Ovary (tissue), 10 donors: ENCODE results near the gene KDM4E. TPM values are rescaled to one million over a fixed set of nuclear protein-coding genes. Genes with fewer than 3 reads are reported as not detected.

Source experiments
- DNase-seq, 5 donors: peaks; one replicate each; pipeline ENCODE4 v3.0.0-alpha.2; 2019 to 2020
- H3K27ac ChIP-seq, 2 donors: fragments of 200-600 bp; one replicate each; pipeline versions ENCODE4 v1.5.1 to v1.8.0; 2019 to 2022
- H3K27me3 ChIP-seq: fragments of 200-600 bp; one replicate; pipeline ENCODE4 v1.8.0; 2022
- H3K36me3 ChIP-seq: fragments of 200-600 bp; sonication (generic); one replicate; pipeline ENCODE4 v1.5.1; 2019
- H3K4me1 ChIP-seq: one replicate; pipeline ENCODE4 v1.8.1; 2013; ENCODE audit warnings: mild to moderate bottlenecking, moderate library complexity; ENCODE audit not compliant: insufficient read depth
- H3K4me3 ChIP-seq: fragments of 200-600 bp; sonication (generic); one replicate; pipeline ENCODE4 v1.5.1; 2017
- H3K9me3 ChIP-seq, 2 donors: fragments of 200-600 bp in 1 of 2; sonication (generic) in 1 of 2; one replicate each; pipeline versions ENCODE4 v1.5.1 to v1.8.1; 2013 to 2019; ENCODE audit warnings: mild to moderate bottlenecking in 1 of 2, moderate library complexity in 1 of 2
- EP300 ChIP-seq: sonication (generic); formaldehyde crosslinking; IDR thresholded peaks from one replicate; pipeline ENCODE4 v1.6.1; 2017; ENCODE audit warnings: antibody characterized with exemption
- POLR2A ChIP-seq: fragments of 450-650 bp; IDR thresholded peaks from one replicate; pipeline ENCODE4 v1.6.1; 2017; ENCODE audit warnings: antibody characterized with exemption, mild to moderate bottlenecking, moderate library complexity
- WGBS, 3 donors: extraction: QIAGEN DNeasy Blood & Tissue Kit in 1 of 3; methylation state at CpG; one replicate each; pipeline versions ENCODE4 v1.1.5 to v1.1.7; 2013 to 2017; 5-methylcytosine and 5-hydroxymethylcytosine counted together
- intact Hi-C, 4 donors: fragments of 100-400 bp; cut with DNase I; formaldehyde crosslinking; loops; one replicate each; pipeline versions ENCODE4 v1.11.0 to v1.15.1; 2022 to 2023
- long read RNA-seq, 3 donors: library from polyadenylated mRNA in 2 of 3; unstranded in 2 of 3; transcript quantifications; one replicate each; pipeline ENCODE4 v2.0.0 and lab custom pipeline, GENCODE V29; 2021 to 2026
- polyA plus RNA-seq, 2 donors: library from polyadenylated mRNA; stranded (reverse); fragments of 200-250 nt in 1 of 2; fragments of 350-450 nt in 1 of 2; fragmentation: Illumina TruSeq in 1 of 2; extraction: RNeasy Lipid Tissue Mini Kit (QIAGEN cat#74804) in 1 of 2; gene quantifications; one replicate each; pipeline ENCODE4 v1.2.3, GENCODE V29; 2013 to 2014
- total RNA-seq, 7 donors: library from RNA; depleted of rRNA in 2 of 7; stranded (reverse); fragments of >200 nt in 2 of 7; fragmentation: NEBNext Ultra II Directional in 3 of 7; extraction: Animal tissue kit (Norgen Biotek cat#: 25700) in 3 of 7; gene quantifications; one replicate each; pipeline versions ENCODE4 v1.1.0 to v1.2.4, GENCODE V29; 2016 to 2023
- TF ChIP-seq, protein P1 (sequence below), 3 donors: fragments of 450-650 bp in 2 of 3; fragments of 200-600 bp in 1 of 3; IDR thresholded peaks; one replicate each; pipeline versions ENCODE4 v1.5.1 to v1.8.0; 2016 to 2022; ENCODE audit warnings: antibody characterized with exemption in 3 of 3, mild to moderate bottlenecking in 1 of 3
- donor health status: DM: no; HTN: no; CAD: no; lungs with moderate emphysema.
- donor health status: DM: no; HTN: no; CAD: no.
- donor health status: Bipolar disorder and iron deficiency.
- donor health status: DM: yes; HTN: yes; CAD: no.
- donor health status: DM: no; HTN: no; CAD: no.
- donor health status: DM: yes; HTN: yes; CAD: no.

Gene KDM4E
- not detected for total RNA-seq
- polyA plus RNA-seq: not detected
- long read RNA-seq, donor 1: 0 reads
- long read RNA-seq, donor 2, partial matches to known transcripts: 0 of 2 reads
- long read RNA-seq, donor 2, other reads (novel, unspliced or antisense): 0 of 2 reads
- long read RNA-seq, donor 3: 0 reads

GRCh38 chr11:95024958-95025357, at the start of gene KDM4E:
Gene KDM4E (plus strand): TSS chr11:95025258. CDS start chr11:95025558, 300 bp downstream.
- Histone ChIP-seq H3K4me1 (no peaks in the 10 kb centered on the region), H3K36me3 (no peaks in the 10 kb centered on the region), H3K27me3 (no peaks in the 10 kb centered on the region), H3K27ac (no peak within 1 kb of the TSS), H3K9me3 (no peaks in the 10 kb centered on the region), H3K4me3 (no peak within 1 kb of the TSS)
- no peak for DNase-seq
- TF ChIP-seq, protein P1, sequence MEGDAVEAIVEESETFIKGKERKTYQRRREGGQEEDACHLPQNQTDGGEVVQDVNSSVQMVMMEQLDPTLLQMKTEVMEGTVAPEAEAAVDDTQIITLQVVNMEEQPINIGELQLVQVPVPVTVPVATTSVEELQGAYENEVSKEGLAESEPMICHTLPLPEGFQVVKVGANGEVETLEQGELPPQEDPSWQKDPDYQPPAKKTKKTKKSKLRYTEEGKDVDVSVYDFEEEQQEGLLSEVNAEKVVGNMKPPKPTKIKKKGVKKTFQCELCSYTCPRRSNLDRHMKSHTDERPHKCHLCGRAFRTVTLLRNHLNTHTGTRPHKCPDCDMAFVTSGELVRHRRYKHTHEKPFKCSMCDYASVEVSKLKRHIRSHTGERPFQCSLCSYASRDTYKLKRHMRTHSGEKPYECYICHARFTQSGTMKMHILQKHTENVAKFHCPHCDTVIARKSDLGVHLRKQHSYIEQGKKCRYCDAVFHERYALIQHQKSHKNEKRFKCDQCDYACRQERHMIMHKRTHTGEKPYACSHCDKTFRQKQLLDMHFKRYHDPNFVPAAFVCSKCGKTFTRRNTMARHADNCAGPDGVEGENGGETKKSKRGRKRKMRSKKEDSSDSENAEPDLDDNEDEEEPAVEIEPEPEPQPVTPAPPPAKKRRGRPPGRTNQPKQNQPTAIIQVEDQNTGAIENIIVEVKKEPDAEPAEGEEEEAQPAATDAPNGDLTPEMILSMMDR (IDR thresholded peaks at IDR 0.05): no peak
- TF ChIP-seq POLR2A: no peak
- TF ChIP-seq EP300: no peak
- 95 to 97% (median 95%) methylated on average over 1 of the region's 1 CpG for WGBS, 3 donors
- intact Hi-C loops: no loop called here

DNA sequence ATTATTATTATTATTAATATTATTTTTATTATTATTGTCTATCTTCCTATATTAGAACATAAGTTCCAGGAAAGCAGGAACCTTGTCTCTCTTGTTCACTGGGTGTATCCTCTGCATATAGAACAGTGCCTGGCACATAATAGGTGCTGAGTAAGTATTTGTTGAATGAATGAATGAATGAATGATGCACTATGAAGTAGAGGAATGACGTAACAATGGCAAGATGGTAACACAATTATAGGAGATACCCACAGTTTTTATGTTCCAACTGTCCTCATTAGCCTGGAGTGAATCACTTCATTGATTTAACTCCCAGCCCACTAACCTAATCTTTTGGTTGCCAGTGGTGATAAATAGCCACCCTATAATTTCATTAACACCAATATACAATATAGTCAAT, 49.5 kb upstream of the KDM4E start:
- Histone ChIP-seq H3K4me3 (no peak overlapping the region), H3K4me1 (peaks cover 3% of the 10 kb centered on the region), H3K27ac (no peak overlapping the region), H3K36me3 (no peaks in the 10 kb centered on the region), H3K27me3 (no peaks in the 10 kb centered on the region), H3K9me3 (no peaks in the 10 kb centered on the region)
- TF ChIP-seq EP300 (no peak), POLR2A (no peak)
- TF ChIP-seq, protein P1 (IDR thresholded peaks at IDR 0.05): no peak
- DNase-seq: no peak
- 90 to 98% (median 97%) methylated on average over 1 of the region's 1 CpG for WGBS, 3 donors
- intact Hi-C loops: loop anchor here in 1 of 4 donors (10.0 kb wide), 1 partner anchor 169 kb away; no protein-coding TSS in a partner anchor

GRCh38 chr11:94987378-94987777, 37.7 kb upstream of the KDM4E start:
- Histone ChIP-seq H3K9me3 (no peaks in the 10 kb centered on the region), H3K27me3 (no peaks in the 10 kb centered on the region), H3K4me1 (no peaks in the 10 kb centered on the region), H3K36me3 (no peaks in the 10 kb centered on the region), H3K4me3 (no peak overlapping the region), H3K27ac (no peak overlapping the region)
- no peak for TF ChIP-seq POLR2A
- TF ChIP-seq, protein P1 (IDR thresholded peaks at IDR 0.05): no peak
- no peak for TF ChIP-seq EP300
- intact Hi-C loops: loop anchor here in 1 of 4 donors (10.0 kb wide), 1 partner anchor 157 kb away; no protein-coding TSS in a partner anchor
- no peak for DNase-seq
- WGBS, 3 donors: 72 to 77% (median 76%) methylated on average over 4 of the region's 4 CpGs

DNA sequence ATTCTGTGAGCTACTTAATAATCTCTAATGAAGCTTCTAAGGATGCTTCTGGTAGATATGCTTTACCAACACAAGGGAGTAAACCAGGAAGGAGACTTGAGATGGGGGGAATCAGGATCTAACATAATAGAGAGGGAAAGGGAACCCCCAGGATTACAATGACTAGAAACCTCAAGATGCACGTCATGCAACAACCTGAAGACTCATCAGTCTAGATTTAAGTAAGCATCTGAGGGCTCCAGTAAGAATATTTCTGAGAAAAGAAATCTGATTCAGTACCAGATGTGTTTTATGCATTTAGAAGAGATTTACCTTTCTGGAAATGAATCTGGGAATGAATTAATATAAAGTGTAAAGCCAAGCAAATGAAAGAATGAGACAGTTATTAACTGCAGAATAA, 36.3 kb upstream of the KDM4E start:
- TF ChIP-seq EP300 (no peak), POLR2A (no peak)
- TF ChIP-seq, protein P1 (IDR thresholded peaks at IDR 0.05): no peak
- Histone ChIP-seq H3K9me3 (no peaks in the 10 kb centered on the region), H3K4me3 (no peak overlapping the region), H3K36me3 (no peaks in the 10 kb centered on the region), H3K27ac (no peak overlapping the region), H3K4me1 (no peaks in the 10 kb centered on the region), H3K27me3 (no peaks in the 10 kb centered on the region)
- intact Hi-C loops: loop anchor here in 1 of 4 donors (10.0 kb wide), 1 partner anchor 156 kb away; no protein-coding TSS in a partner anchor
- WGBS, 3 donors: 81 to 88% (median 83%) methylated on average over 1 of the region's 1 CpG
- DNase-seq: no peak
